Effector memory CD4-positive, alpha-beta T cell (primary cell): ENCODE measurements around the gene PES1.
"Not testable (repeated sequence)": the region's sequence is repeated elsewhere in the genome, so short reads cannot be mapped to it uniquely, and the experiment has no call there.

Experiments used
- DNase-seq, 3 donors: peaks; one replicate each; pipeline ENCODE4 v3.0.0-alpha.2; 2020
- H3K27ac ChIP-seq: 2 replicates; pipeline ENCODE4 v1.7.0; 2013; ENCODE audit warnings: mild to moderate bottlenecking, low read length, moderate library complexity; ENCODE audit not compliant: insufficient read depth, poor library complexity, severe bottlenecking
- H3K27me3 ChIP-seq: replicated peaks from 2 replicates; pipeline ENCODE4 v1.7.0; 2013; ENCODE audit warnings: mild to moderate bottlenecking, low read length; ENCODE audit not compliant: insufficient read depth, control insufficient read depth, poor library complexity, severe bottlenecking
- H3K36me3 ChIP-seq: 2 replicates; pipeline ENCODE4 v1.7.0; 2013; ENCODE audit warnings: mild to moderate bottlenecking, low read length, moderate library complexity; ENCODE audit not compliant: control insufficient read depth, insufficient read depth
- H3K4me1 ChIP-seq: 2 replicates; pipeline ENCODE4 v1.7.0; 2013; ENCODE audit warnings: low read length, mild to moderate bottlenecking; ENCODE audit not compliant: control insufficient read depth, insufficient read depth, poor library complexity, severe bottlenecking
- H3K4me3 ChIP-seq: 2 replicates; pipeline ENCODE4 v1.7.0; 2013; ENCODE audit warnings: low read length, low read depth, mild to moderate bottlenecking; ENCODE audit not compliant: insufficient read depth, poor library complexity, severe bottlenecking
- H3K9me3 ChIP-seq: 2 replicates; pipeline ENCODE4 v1.7.0; 2013; ENCODE audit warnings: mild to moderate bottlenecking, low read length, moderate library complexity; ENCODE audit not compliant: control insufficient read depth
- total RNA-seq, 3 donors: gene quantifications; one replicate each; lab custom pipeline; 2026; lab: John Stamatoyannopoulos, UW

The PES1 gene
- total RNA-seq: 27.4 to 34.2 (median 32.7) reads per million in 3 donors

DNA sequence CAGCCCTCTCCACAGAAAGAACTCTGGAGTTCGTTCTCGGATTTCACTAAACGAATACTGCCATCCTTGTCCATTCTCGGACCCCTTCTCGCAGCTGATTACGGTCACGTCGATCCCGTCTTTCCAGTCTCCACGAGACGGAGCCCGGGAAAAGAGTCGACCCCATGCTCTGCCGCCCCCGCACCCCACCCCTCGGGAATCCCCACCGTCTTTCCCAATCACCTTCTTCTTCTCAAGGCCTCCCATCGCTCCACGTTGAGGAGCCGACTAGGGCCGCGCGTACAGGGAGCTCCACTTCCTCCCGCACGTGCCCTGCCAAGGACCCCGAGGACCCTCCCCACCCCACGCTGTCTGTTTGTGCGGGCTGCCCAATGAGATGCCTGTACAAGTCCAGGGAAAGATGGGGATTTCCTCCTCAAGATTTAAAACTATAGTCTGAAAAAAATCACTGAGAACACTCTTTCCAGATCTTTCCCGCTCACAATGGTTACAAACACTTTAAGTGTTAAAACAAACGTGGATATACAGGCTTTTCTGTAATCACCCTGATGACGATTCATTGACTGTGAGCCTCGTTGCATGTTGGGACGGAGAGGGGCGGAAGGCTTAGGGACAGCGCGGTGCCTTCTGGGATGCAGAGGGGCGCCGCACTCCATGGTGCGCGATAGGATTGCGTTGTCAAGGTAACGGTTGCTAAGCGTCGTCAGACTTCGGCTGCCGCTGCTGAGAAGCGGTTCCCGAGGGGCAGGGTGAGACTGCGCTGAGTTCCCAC is at the start of gene PES1:
Gene PES1, minus strand, starts transcription at position 323 of the 772 bp plus-strand sequence. Its CDS starts 77 bp downstream, at position 246.
- H3K9me3 ChIP-seq: no peaks in the 10 kb centered on the region
- DNase-seq: peak; percentile 91 to 92 (median 92)
- peak within 1 kb of the TSS; percentile 65 for H3K4me3 ChIP-seq
- H3K36me3 ChIP-seq: peaks cover 25% of the 10 kb centered on the region
- H3K4me1 ChIP-seq: peaks cover 10% of the 10 kb centered on the region
- peak within 1 kb of the TSS; percentile 94 for H3K27ac ChIP-seq
- H3K27me3 ChIP-seq: peaks cover 6% of the 10 kb centered on the region

DNA sequence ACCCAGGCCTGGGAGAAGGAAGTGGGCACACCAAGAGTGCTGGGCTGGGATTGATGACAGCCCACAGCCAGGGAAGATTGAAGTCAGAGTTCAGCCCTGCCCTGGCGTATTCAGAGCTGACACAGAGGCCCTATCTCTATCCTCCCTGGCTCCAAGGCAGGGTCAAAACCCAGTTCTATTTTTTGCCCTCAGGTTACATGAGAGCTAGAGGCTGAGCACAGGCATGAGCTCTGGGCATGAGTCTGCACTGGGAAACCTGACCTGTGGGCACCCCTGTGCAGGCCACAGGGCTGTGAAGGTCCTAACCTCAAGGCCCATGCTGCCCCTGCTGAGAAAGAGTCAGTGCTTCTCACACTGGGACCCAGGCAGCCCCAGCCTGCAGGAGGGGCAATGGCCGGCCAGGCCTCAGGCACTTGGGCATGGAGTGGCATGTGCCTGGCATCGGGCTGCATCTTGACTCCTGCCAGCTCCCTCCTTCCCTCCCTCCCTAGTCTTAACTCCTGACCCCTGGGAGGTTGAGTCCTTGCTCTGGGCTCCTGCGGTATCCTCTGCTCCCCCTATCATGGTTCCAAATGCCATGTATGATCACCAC is 49.2 kb upstream of the PES1 start:
- no peaks in the 10 kb centered on the region for H3K36me3 ChIP-seq
- H3K4me3 ChIP-seq: no peak overlapping the region
- DNase-seq: no peak
- no peak overlapping the region for H3K27ac ChIP-seq
- H3K9me3 ChIP-seq: no peaks in the 10 kb centered on the region
- H3K27me3 ChIP-seq: no peaks in the 10 kb centered on the region
- peaks cover 11% of the 10 kb centered on the region for H3K4me1 ChIP-seq

DNA sequence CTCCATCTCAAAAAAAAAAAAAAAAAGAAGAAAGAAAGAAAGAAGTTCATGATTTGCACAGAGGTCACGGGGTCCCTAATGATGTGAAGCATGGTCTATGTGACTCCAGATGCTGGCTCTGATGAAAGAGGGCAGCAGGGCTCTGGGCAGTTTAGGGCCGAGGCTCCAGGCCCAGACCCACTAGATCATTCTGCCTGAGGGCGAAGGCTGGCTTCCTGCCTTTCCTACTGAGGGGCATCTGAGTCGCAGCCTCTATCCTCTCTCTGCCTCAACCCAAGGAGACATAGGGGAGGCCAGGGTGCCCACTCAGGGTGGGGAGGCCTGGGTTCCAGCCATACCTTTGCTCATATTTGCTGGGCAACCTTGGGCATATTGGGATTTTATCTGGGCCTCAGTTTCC is 48.7 kb upstream of the PES1 start:
- no peak overlapping the region for H3K27ac ChIP-seq
- no peaks in the 10 kb centered on the region for H3K9me3 ChIP-seq
- H3K4me3 ChIP-seq: no peak overlapping the region
- no peak for DNase-seq
- H3K4me1 ChIP-seq: peaks cover 14% of the 10 kb centered on the region
- no peaks in the 10 kb centered on the region for H3K36me3 ChIP-seq
- no peaks in the 10 kb centered on the region for H3K27me3 ChIP-seq

- Histone ChIP-seq H3K36me3 (no peaks in the 10 kb centered on the region), H3K4me1 (peaks cover 19% of the 10 kb centered on the region), H3K27me3 (no peaks in the 10 kb centered on the region), H3K27ac (no peak overlapping the region), H3K9me3 (no peaks in the 10 kb centered on the region), H3K4me3 (no peak overlapping the region)
- DNase-seq: no peak
Observed at GRCh38 chr22:30637701-30638114, 46.0 kb upstream of the PES1 start.

DNA sequence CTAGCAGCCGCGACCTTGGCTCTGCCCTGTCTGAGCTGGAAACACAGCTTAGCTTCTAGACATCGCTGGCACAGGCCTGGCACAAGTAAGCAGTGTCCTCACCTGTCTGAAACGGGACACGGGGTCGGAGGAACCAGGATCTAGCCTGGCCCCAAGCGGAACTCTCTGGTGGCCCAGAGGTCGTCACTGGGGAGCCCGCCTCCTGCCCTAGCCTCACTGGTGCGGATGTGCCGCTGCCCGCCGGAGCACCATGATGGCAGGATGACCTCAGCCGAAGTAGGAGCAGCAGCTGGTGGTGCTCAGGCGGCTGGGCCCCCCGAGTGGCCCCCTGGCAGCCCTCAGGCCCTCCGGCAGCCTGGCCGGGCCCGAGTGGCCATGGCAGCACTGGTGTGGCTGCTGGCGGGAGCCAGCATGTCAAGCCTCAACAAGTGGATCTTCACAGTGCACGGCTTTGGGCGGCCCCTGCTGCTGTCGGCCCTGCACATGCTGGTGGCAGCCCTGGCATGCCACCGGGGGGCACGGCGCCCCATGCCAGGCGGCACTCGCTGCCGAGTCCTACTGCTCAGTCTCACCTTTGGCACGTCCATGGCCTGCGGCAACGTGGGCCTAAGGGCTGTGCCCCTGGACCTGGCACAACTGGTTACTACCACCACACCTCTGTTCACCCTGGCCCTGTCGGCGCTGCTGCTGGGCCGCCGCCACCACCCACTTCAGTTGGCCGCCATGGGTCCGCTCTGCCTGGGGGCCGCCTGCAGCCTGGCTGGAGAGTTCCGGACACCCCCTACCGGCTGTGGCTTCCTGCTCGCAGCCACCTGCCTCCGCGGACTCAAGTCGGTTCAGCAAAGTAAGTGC is 44.7 kb upstream of the PES1 start:
- H3K27ac ChIP-seq: peak overlapping the region; percentile 76
- no peaks in the 10 kb centered on the region for H3K27me3 ChIP-seq
- no peak for DNase-seq
- no peaks in the 10 kb centered on the region for H3K9me3 ChIP-seq
- peaks cover 19% of the 10 kb centered on the region for H3K4me1 ChIP-seq
- no peaks in the 10 kb centered on the region for H3K36me3 ChIP-seq
- peak overlapping the region; percentile 73 for H3K4me3 ChIP-seq

- Histone ChIP-seq H3K4me3 (peak within 1 kb of the TSS; percentile 73), H3K27ac (peak within 1 kb of the TSS; percentile 76), H3K9me3 (no peaks in the 10 kb centered on the region), H3K36me3 (no peaks in the 10 kb centered on the region), H3K4me1 (peaks cover 19% of the 10 kb centered on the region), H3K27me3 (no peaks in the 10 kb centered on the region)
- peak; percentile 88 to 95 (median 94) for DNase-seq
Observed at GRCh38 chr22:30635273-30636225, 43.8 kb upstream of the PES1 start, which contains the start of gene SLC35E4. SLC35E4 (plus strand) TSS chr22:30635781; CDS start chr22:30636451, 670 bp downstream.

GRCh38 chr22:30634471-30635233 is 42.9 kb upstream of the PES1 start:
- H3K36me3 ChIP-seq: no peaks in the 10 kb centered on the region
- H3K4me1 ChIP-seq: peaks cover 19% of the 10 kb centered on the region
- no peaks in the 10 kb centered on the region for H3K27me3 ChIP-seq
- H3K4me3 ChIP-seq: peak overlapping the region; percentile 73
- H3K27ac ChIP-seq: peak overlapping the region; percentile 76
- H3K9me3 ChIP-seq: no peaks in the 10 kb centered on the region
- peak; percentile 77 to 84 (median 80) for DNase-seq

DNA sequence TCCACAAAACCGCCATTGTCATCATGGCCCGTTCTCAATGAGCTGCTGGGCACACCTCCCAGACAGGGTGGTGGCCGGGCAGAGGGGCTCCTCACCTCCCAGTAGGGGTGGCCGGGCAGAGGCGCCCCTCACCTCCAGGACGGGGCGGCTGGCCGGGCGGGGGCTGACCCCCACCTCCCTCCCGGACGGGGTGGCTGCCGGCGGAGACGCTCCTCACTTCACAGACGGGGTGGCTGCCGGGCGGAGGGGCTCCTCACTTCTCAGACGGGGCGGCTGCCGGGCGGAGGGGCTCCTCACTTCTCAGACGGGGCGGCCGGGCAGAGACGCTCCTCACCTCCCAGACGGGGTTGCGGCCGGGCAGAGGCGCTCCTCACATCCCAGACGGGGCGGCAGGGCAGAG is 39.8 kb upstream of the PES1 start:
- not testable (repeated sequence) for H3K27ac ChIP-seq, DNase-seq

More for the DNA sequence above, 39.8 kb upstream of the PES1 start:
- H3K27me3 ChIP-seq, H3K9me3 ChIP-seq, H3K36me3 ChIP-seq, H3K4me3 ChIP-seq: not testable (repeated sequence)
- H3K4me1 ChIP-seq: peaks cover 13% of the 10 kb centered on the region
